IMR-90 (cell line): ENCODE data around the gene TLR3. TPM values are rescaled to one million over a fixed set of nuclear protein-coding genes. Genes with fewer than 3 reads are reported as not detected.

Source experiments
- ATAC-seq: fragments of 200-7000 bp; cut with Tn5 transposase; 2 replicates; pipeline ENCODE4 v1.9.1; 2020; ENCODE audit warnings: low read depth, mild to moderate bottlenecking, moderate library complexity
- BruUV-seq: library from RNA; stranded (reverse); fragments of 400-500 nt; replicated peaks from 2 replicates; lab custom pipeline; 2021; lab: Mats Ljungman, UMichigan
- CTCF ChIA-PET: fragments of 300-600 bp; formaldehyde crosslinking; extraction: SDS; loops from one replicate; lab custom pipeline; 2021; ENCODE audit warnings: antibody characterized with exemption; lab: Yijun Ruan, JAX
- POLR2A ChIA-PET: fragments of 300-600 bp; sonication (Branson Sonifier 250); formaldehyde crosslinking; loops from one replicate; lab custom pipeline; 2022; ENCODE audit warnings: antibody characterized with exemption; ENCODE audit not compliant: unreplicated experiment; lab: Charles Lee
- DNase-seq: peaks from one replicate; pipeline ENCODE4 v3.0.0; 2013
- H2AFZ ChIP-seq: replicated peaks from 2 replicates; pipeline ENCODE3; 2013; ENCODE audit warnings: low read length, mild to moderate bottlenecking; ENCODE audit not compliant: poor library complexity
- H2AK5ac ChIP-seq: 2 replicates; pipeline ENCODE4 v1.6.1; 2013; ENCODE audit warnings: low read depth, low read length, inconsistent platforms
- H2AK9ac ChIP-seq: replicated peaks from 2 replicates; pipeline ENCODE3; 2013; ENCODE audit warnings: mild to moderate bottlenecking, low read depth, low read length, moderate library complexity; ENCODE audit not compliant: poor library complexity
- H2BK120ac ChIP-seq: 2 replicates; pipeline ENCODE4 v1.6.1; 2013; ENCODE audit warnings: low read depth, low read length, inconsistent platforms
- H2BK15ac ChIP-seq: 3 replicates; pipeline ENCODE4 v1.6.1; 2013; ENCODE audit warnings: low read depth, low read length, inconsistent platforms
- H2BK20ac ChIP-seq: 2 replicates; pipeline ENCODE4 v1.6.1; 2013; ENCODE audit warnings: low read depth, mild to moderate bottlenecking, inconsistent platforms, low read length, moderate library complexity
- H2BK5ac ChIP-seq: 2 replicates; pipeline ENCODE4 v1.6.1; 2013; ENCODE audit warnings: mild to moderate bottlenecking, low read depth, low read length, inconsistent platforms; ENCODE audit not compliant: poor library complexity, severe bottlenecking
- H3K14ac ChIP-seq: replicated peaks from 2 replicates; pipeline ENCODE4 v1.6.1; 2013; ENCODE audit warnings: low read depth, low read length, inconsistent platforms
- H3K18ac ChIP-seq: 2 replicates; pipeline ENCODE4 v1.6.1; 2013; ENCODE audit warnings: low read depth, low read length, control low read depth
- H3K23ac ChIP-seq: 2 replicates; pipeline ENCODE4 v1.6.1; 2013; ENCODE audit warnings: low read depth, low read length, inconsistent platforms
- H3K27ac ChIP-seq: 2 replicates; pipeline ENCODE4 v1.5.1; 2013; ENCODE audit warnings: mild to moderate bottlenecking, control low read depth, low read length; ENCODE audit not compliant: insufficient read depth
- H3K27me3 ChIP-seq: 2 replicates; pipeline ENCODE4 v1.6.1; 2013; ENCODE audit warnings: low read length; ENCODE audit not compliant: control insufficient read depth, insufficient read depth
- H3K36me3 ChIP-seq: 2 replicates; pipeline ENCODE4 v1.6.1; 2013; ENCODE audit warnings: low read length, mixed read lengths; ENCODE audit not compliant: control insufficient read depth, insufficient read depth
- H3K4ac ChIP-seq: 2 replicates; pipeline ENCODE4 v1.6.1; 2013; ENCODE audit warnings: low read depth, low read length, inconsistent platforms
- H3K4me1 ChIP-seq: 2 replicates; pipeline ENCODE4 v1.6.1; 2013; ENCODE audit warnings: low read length, mixed read lengths; ENCODE audit not compliant: control insufficient read depth, insufficient read depth
- H3K4me2 ChIP-seq: 2 replicates; pipeline ENCODE4 v1.6.1; 2013; ENCODE audit warnings: low read depth, mild to moderate bottlenecking, control low read depth, low read length, moderate library complexity
- H3K4me3 ChIP-seq: 2 replicates; pipeline ENCODE4 v1.5.1; 2013; ENCODE audit warnings: low read depth, mild to moderate bottlenecking, control low read depth, low read length, moderate library complexity; ENCODE audit not compliant: insufficient read depth
- H3K56ac ChIP-seq: 2 replicates; pipeline ENCODE4 v1.6.1; 2013; ENCODE audit warnings: low read length, inconsistent platforms; ENCODE audit not compliant: insufficient read depth; ENCODE audit errors: extremely low read depth
- H3K79me1 ChIP-seq, 2 experiments: 2 replicates each; pipeline ENCODE4 v1.6.1; 2013; ENCODE audit warnings: low read length in 2 of 2, inconsistent platforms in 1 of 2, low read depth in 1 of 2
- H3K9ac ChIP-seq: 2 replicates; pipeline ENCODE4 v1.6.1; 2013; ENCODE audit warnings: low read depth, low read length, control low read depth
- H3K9me1 ChIP-seq: 2 replicates; pipeline ENCODE4 v1.6.1; 2013; ENCODE audit warnings: low read length, inconsistent platforms; ENCODE audit not compliant: insufficient read depth
- H3K9me3 ChIP-seq: 2 replicates; pipeline ENCODE4 v1.6.1; 2013; ENCODE audit warnings: low read length; ENCODE audit not compliant: control insufficient read depth, insufficient read depth
- H4K20me1 ChIP-seq: 2 replicates; pipeline ENCODE4 v1.6.1; 2013; ENCODE audit warnings: low read length, inconsistent platforms; ENCODE audit not compliant: insufficient read depth
- H4K5ac ChIP-seq: 2 replicates; pipeline ENCODE4 v1.6.1; 2013; ENCODE audit warnings: mild to moderate bottlenecking, low read depth, low read length, control low read depth
- H4K8ac ChIP-seq, 2 experiments: 2 replicates each; pipeline ENCODE4 v1.6.1; 2013; ENCODE audit warnings: low read depth in 2 of 2, low read length in 2 of 2, control low read depth in 1 of 2, inconsistent platforms in 1 of 2
- H4K91ac ChIP-seq: 2 replicates; pipeline ENCODE4 v1.6.1; 2013; ENCODE audit warnings: low read depth, low read length, inconsistent platforms; ENCODE audit not compliant: insufficient read depth
- CHD1 ChIP-seq: IDR thresholded peaks from 2 replicates; pipeline ENCODE4 v1.6.1; 2012; ENCODE audit warnings: low read depth, low read length, improper control_type of control experiment
- MAZ ChIP-seq: IDR thresholded peaks from 2 replicates; pipeline ENCODE4 v1.6.1; 2012; ENCODE audit warnings: low read depth, mild to moderate bottlenecking, low read length, improper control_type of control experiment, moderate library complexity, borderline replicate concordance
- RFX5 ChIP-seq: IDR thresholded peaks from 2 replicates; pipeline ENCODE4 v1.8.0; 2012; ENCODE audit warnings: low read depth, mild to moderate bottlenecking, low read length, moderate library complexity
- USF2 ChIP-seq: fragments of 150-350 bp; IDR thresholded peaks from 2 replicates; pipeline ENCODE4 v1.6.1; 2017; ENCODE audit warnings: mild to moderate bottlenecking, antibody characterized with exemption, low read length, low read depth
- WGBS, 2 experiments: methylation state at CpG; one replicate each; pipeline versions ENCODE4 v1.1.5 to v1.1.7; 2013; ENCODE audit warnings: missing lambda C conversion rate in 2 of 2; ENCODE audit not compliant: insufficient read length in 1 of 2; ENCODE audit errors: extremely low coverage in 2 of 2; 5-methylcytosine and 5-hydroxymethylcytosine counted together
- dilution Hi-C: fragments of 300-500 bp; cut with HindIII; formaldehyde crosslinking; loops from one replicate; pipeline ENCODE4 v1.14.3; 2018; ENCODE audit warnings: low sequenced_read_pairs; ENCODE audit not compliant: unreplicated experiment
- in situ Hi-C: fragments of 300-500 bp; cut with MboI; formaldehyde crosslinking; loops from 3 replicates; pipeline ENCODE4 v1.14.3; 2019; ENCODE audit warnings: low sequenced_read_pairs, inconsistent platforms, mixed read lengths
- intact Hi-C: fragments of 100-400 bp; cut with micrococcal nuclease; formaldehyde crosslinking; loops from 2 replicates; pipeline ENCODE4 v1.10.0; 2022
- polyA plus RNA-seq, 3 experiments: library from polyadenylated mRNA; depleted of rRNA; stranded (reverse); fragments of >200 nt; gene quantifications; 2 replicates each; pipeline ENCODE4 v1.2.3, GENCODE V29; 2012; ENCODE audit warnings: low replicate concordance in 1 of 3
- total RNA-seq: library from RNA; depleted of rRNA; stranded (reverse); fragments of >200 nt; gene quantifications from 2 replicates; pipeline ENCODE4 v1.2.3, GENCODE V29; 2012

TLR3 gene
- total and polyA plus RNA-seq, 2 of the 4 experiments (the other 2 are of a cell fraction), result 0.12 to 0.36 TPM

GRCh38 chr4:186128842-186129241 is 59.9 kb downstream of the TLR3 start:
- Histone ChIP-seq H2AFZ (no peak overlapping the region), H4K8ac (no peak overlapping the region)
- CTCF ChIA-PET, result interaction anchor here (0.7 kb wide), 1 partner anchor 372 kb away, joined by 7 read pairs; no protein-coding TSS in a partner anchor

More at GRCh38 chr4:186128842-186129241, 59.9 kb downstream of the TLR3 start:
- Histone ChIP-seq H3K27ac (no peak overlapping the region), H3K9ac (no peak overlapping the region), H3K4me3 (no peak overlapping the region), H3K9me3 (no peaks in the 10 kb centered on the region), H3K56ac (no peak overlapping the region), H2AK9ac (no peak overlapping the region), H3K4ac (no peak overlapping the region), H3K23ac (no peak overlapping the region), H3K27me3 (peaks cover 2% of the 10 kb centered on the region; the same call in 1 of the 2 replicates), H2BK20ac (no peak overlapping the region), H4K5ac (no peak overlapping the region), H4K91ac (no peak overlapping the region), H3K79me1 (no peaks in the 10 kb centered on the region), H3K36me3 (no peaks in the 10 kb centered on the region), H2AK5ac (no peak overlapping the region), H2BK15ac (no peak overlapping the region), H3K9me1 (no peaks in the 10 kb centered on the region), H3K4me2 (no peak overlapping the region), H3K4me1 (no peaks in the 10 kb centered on the region), H2BK120ac (no peak overlapping the region), H3K14ac (no peak overlapping the region), H2BK5ac (peak overlapping the region; percentile 54), H4K20me1 (no peaks in the 10 kb centered on the region), H3K18ac (no peak overlapping the region)
- intact Hi-C loops, result no loop called here
- BruUV-seq, result no TSS peak
- WGBS, 2 experiments, result 65% methylated on average over 2 of the region's 3 CpGs; no CpG with 5 or more reads in 1 of the 2 experiments
- in situ Hi-C loops, result no loop called here
- no peak for TF ChIP-seq USF2
- TF ChIP-seq MAZ, result no peak
- TF ChIP-seq RFX5, result no peak
- no peak for TF ChIP-seq CHD1
- dilution Hi-C loops, result no loop called here
- POLR2A ChIA-PET, result no interaction called here
- no peak for ATAC-seq
- DNase-seq, result no peak
